Measurements from ENCODE around the gene SUCLG2. TPM values are rescaled to one million over a fixed set of nuclear protein-coding genes. Genes with fewer than 3 reads are reported as not detected.

The SUCLG2 gene
- total RNA-seq, 1 experiment from 2014 or later = 38.5 TPM

GRCh38 chr3:67383379-67383778 lies 271.0 kb downstream of the SUCLG2 start:
- no CpG with 5 or more reads among the region's 7 CpGs for WGBS (ENCODE audit: extremely low coverage, insufficient read length, low lambda C conversion rate)
- H3K56ac ChIP-seq (ENCODE audit: insufficient read length, low read depth, low read length) = no peak overlapping the region
- H2BK120ac ChIP-seq (ENCODE audit: low read depth, low read length, poor library complexity, severe bottlenecking) = no peak overlapping the region
- H2BK5ac ChIP-seq (ENCODE audit: insufficient read length, low read length) = no peak overlapping the region
- TF ChIP-seq CTCF (conservative IDR thresholded peaks at IDR 0.05) = no peak
- H4K5ac ChIP-seq (ENCODE audit: insufficient read length, low read depth, low read length) = no peak overlapping the region
- no peak overlapping the region for H4K91ac ChIP-seq (ENCODE audit: insufficient read length, low read depth, low read length)
- no peak overlapping the region for H2AK5ac ChIP-seq (ENCODE audit: insufficient read length, low read length)
- peaks cover 2 to 6% (median 6%) of the 10 kb centered on the region in 3 experiments; a peak in 5 of 7 replicates for H3K36me3 Mint-ChIP-seq (ENCODE audit: insufficient read depth in 1 of 3, low read depth in 3 of 3)
- H3K4me2 ChIP-seq (ENCODE audit: insufficient read depth, insufficient read length, low read length) = no peak overlapping the region
- no peaks in the 10 kb centered on the region for H3K79me2 ChIP-seq (ENCODE audit: insufficient read depth, low read length)
- no peak overlapping the region for H2AFZ ChIP-seq (ENCODE audit: low read length)
- no peaks in the 10 kb centered on the region for H3K79me1 ChIP-seq (ENCODE audit: insufficient read depth, low read depth, low read length, poor library complexity, severe bottlenecking)
- no peak overlapping the region for H3K27ac Mint-ChIP-seq
- H3K9me3 Mint-ChIP-seq = no peaks in the 10 kb centered on the region
- H4K8ac ChIP-seq (replicated peaks; ENCODE audit: insufficient read length, low read depth, low read length) = no peak overlapping the region
- no peaks in the 10 kb centered on the region for H3K4me1 ChIP-seq (ENCODE audit: insufficient read depth, low read length)
- H3K23ac ChIP-seq (ENCODE audit: insufficient read length, low read depth, low read length) = no peak overlapping the region
- H3K4me3 Mint-ChIP-seq = no peak overlapping the region
- H3K27me3 ChIP-seq (ENCODE audit: insufficient read depth, low read length) = no peaks in the 10 kb centered on the region
- no peak overlapping the region for H2BK15ac ChIP-seq (ENCODE audit: low read depth, low read length)
- no peak overlapping the region for H3K9ac ChIP-seq (ENCODE audit: extremely low read depth, insufficient read length, low read length)
- H3K4me1 Mint-ChIP-seq = peaks cover 12 to 18% of the 10 kb centered on the region in 2 experiments; a peak in 3 of 4 replicates
- no peaks in the 10 kb centered on the region for H3K27me3 Mint-ChIP-seq (ENCODE audit: low read depth)
- no peaks in the 10 kb centered on the region for H3K9me3 ChIP-seq (ENCODE audit: control insufficient read depth, low read depth, low read length)
- H3K23me2 ChIP-seq (ENCODE audit: insufficient read length, low read depth, low read length, poor library complexity, severe bottlenecking) = no peaks in the 10 kb centered on the region
- no peaks in the 10 kb centered on the region for H4K20me1 ChIP-seq (ENCODE audit: control insufficient read depth, insufficient read depth, insufficient read length)
- H3T11ph ChIP-seq (ENCODE audit: low read length) = no peak overlapping the region
- H2BK20ac ChIP-seq (ENCODE audit: low read depth, low read length, poor library complexity, severe bottlenecking) = no peak overlapping the region
- H3K14ac ChIP-seq (ENCODE audit: insufficient read depth, low read length) = no peak overlapping the region
- no peak overlapping the region for H3K27ac ChIP-seq (ENCODE audit: insufficient read length, low read depth, low read length)
- H3K18ac ChIP-seq (ENCODE audit: insufficient read length, low read depth, low read length) = no peak overlapping the region
- no peak overlapping the region for H3K4ac ChIP-seq (ENCODE audit: low read depth, low read length)
- H2BK12ac ChIP-seq (ENCODE audit: insufficient read length, low read depth, low read length) = no peak overlapping the region
- no peak for DNase-seq

All from H9 (cell line).